ENCODE measurements around the gene S100A10. TPM values are rescaled to one million over a fixed set of nuclear protein-coding genes. Genes with fewer than 3 reads are reported as not detected.

S100A10 gene
- polyA plus RNA-seq, 1 experiment: 200 TPM

- no peaks in the 10 kb centered on the region for H3K27me3 ChIP-seq (ENCODE audit: control insufficient read depth, insufficient read depth, low read length)
- no peak for DNase-seq (ENCODE audit: low read depth, low spot score)
- peak overlapping the region; percentile 94; the same call in 1 of the 2 replicates for H3K4me3 ChIP-seq (ENCODE audit: low read depth, low read length)
- H3K27ac ChIP-seq (ENCODE audit: low read depth, low read length): no peak overlapping the region
- no peak for TF ChIP-seq CTCF (IDR thresholded peaks at IDR 0.05; ENCODE audit: low read depth, low read length)
- POLR2A ChIA-PET: interaction anchor here (1.6 kb wide), 1 partner anchor 81 kb away, joined by 4 read pairs; the partner anchor contains the start of gene THEM4
- no peaks in the 10 kb centered on the region; the same call in 1 of the 2 replicates for H3K9me3 ChIP-seq (ENCODE audit: control insufficient read depth, insufficient read depth, low read length)
- CTCF ChIA-PET: interaction anchor here (2.2 to 3.3 kb wide), 3 partner anchors 11 to 56 kb away, joined by 8 to 16 read pairs (median 11); no protein-coding TSS in a partner anchor
Measured at GRCh38 chr1:151990058-151990855, 3.4 kb downstream of the S100A10 start.

GRCh38 chr1:151989211-151989862, 4.3 kb downstream of the S100A10 start:
- TF ChIP-seq CTCF (IDR thresholded peaks at IDR 0.05; ENCODE audit: low read depth, low read length): no peak
- POLR2A ChIA-PET: interaction anchor here (0.9 to 1.6 kb wide), 2 partner anchors 16 to 80 kb away, joined by 4 read pairs; partner anchors contain the start of gene THEM4
- H3K4me3 ChIP-seq (ENCODE audit: low read depth, low read length): peak overlapping the region; percentile 38
- H3K27me3 ChIP-seq (ENCODE audit: control insufficient read depth, insufficient read depth, low read length): no peaks in the 10 kb centered on the region
- no peak for DNase-seq (ENCODE audit: low read depth, low spot score)
- CTCF ChIA-PET: interaction anchor here (1.5 to 4.4 kb wide), 5 partner anchors 10 to 55 kb away, joined by 4 to 32 read pairs (median 16); no protein-coding TSS in a partner anchor
- no peaks in the 10 kb centered on the region; the same call in 1 of the 2 replicates for H3K9me3 ChIP-seq (ENCODE audit: control insufficient read depth, insufficient read depth, low read length)
- H3K27ac ChIP-seq (ENCODE audit: low read depth, low read length): peak overlapping the region; percentile 93

DNA sequence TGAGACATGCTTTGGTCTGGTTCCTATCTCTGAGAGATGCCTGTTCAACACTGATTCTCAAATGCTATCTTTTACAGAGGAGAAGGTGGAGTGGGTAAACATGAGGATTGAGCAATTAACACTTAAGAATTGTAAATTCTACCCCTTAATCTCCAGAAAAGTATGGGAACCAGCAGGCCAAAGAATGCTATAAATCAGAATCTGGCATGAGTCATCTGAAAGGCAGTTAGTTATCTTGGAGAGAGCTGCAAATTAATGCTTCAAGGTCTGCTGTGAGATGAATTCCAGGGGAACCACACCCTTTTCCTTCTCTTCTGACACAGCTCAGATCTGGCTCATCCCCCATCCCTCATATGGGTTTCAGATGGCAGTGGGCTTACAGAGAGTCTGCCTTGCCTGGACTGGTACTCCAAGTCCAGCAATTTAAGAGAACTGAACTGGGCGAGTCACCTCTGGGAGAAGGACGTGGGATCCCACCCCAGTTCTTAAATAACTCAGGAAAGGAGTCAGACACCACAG, 5.2 kb downstream of the S100A10 start:
- TF ChIP-seq CTCF (IDR thresholded peaks at IDR 0.05; ENCODE audit: low read depth, low read length): no peak
- peak overlapping the region; percentile 93 for H3K27ac ChIP-seq (ENCODE audit: low read depth, low read length)
- ChIA-PET CTCF (interaction anchor here (1.2 to 4.4 kb wide), 5 partner anchors 11 to 54 kb away, joined by 4 to 32 read pairs (median 11); no protein-coding TSS in a partner anchor), POLR2A (interaction anchor here (0.9 kb wide), 2 partner anchors 13 to 15 kb away, joined by 3 to 4 read pairs; no protein-coding TSS in a partner anchor)
- H3K9me3 ChIP-seq (ENCODE audit: control insufficient read depth, insufficient read depth, low read length): no peaks in the 10 kb centered on the region; the same call in 1 of the 2 replicates
- no peaks in the 10 kb centered on the region for H3K27me3 ChIP-seq (ENCODE audit: control insufficient read depth, insufficient read depth, low read length)
- H3K4me3 ChIP-seq (ENCODE audit: low read depth, low read length): 0 out of 2 replicates have a peak overlapping the region, but pooled peaks have one; percentile 15
- no peak for DNase-seq (ENCODE audit: low read depth, low spot score)

- DNase-seq (ENCODE audit: low read depth, low spot score): no peak
- Histone ChIP-seq H3K27ac (ENCODE audit: low read depth, low read length) (no peak overlapping the region), H3K4me3 (ENCODE audit: low read depth, low read length) (no peak overlapping the region), H3K27me3 (ENCODE audit: control insufficient read depth, insufficient read depth, low read length) (no peaks in the 10 kb centered on the region), H3K9me3 (ENCODE audit: control insufficient read depth, insufficient read depth, low read length) (no peaks in the 10 kb centered on the region)
- POLR2A ChIA-PET: no interaction called here
- CTCF ChIA-PET: interaction anchor here (0.5 to 4.4 kb wide), 11 partner anchors 10 to 1800 kb away, joined by 3 to 32 read pairs (median 6); no protein-coding TSS in a partner anchor
- no peak for TF ChIP-seq CTCF (IDR thresholded peaks at IDR 0.05; ENCODE audit: low read depth, low read length)
Measured at GRCh38 chr1:151986501-151987190, 7.0 kb downstream of the S100A10 start.

All from AG04450 (cell line).